Astrocyte (in vitro differentiated cells and primary cell): ENCODE results near the gene CEP104. TPM values are rescaled to one million over a fixed set of nuclear protein-coding genes. Genes with fewer than 3 reads are reported as not detected.
A peak's percentile ranks its signal among the peaks of the same experiment; 100 is the strongest.

Experiments used
- DNase-seq: peaks from one replicate; pipeline ENCODE4 v3.0.0-alpha.2; 2010; ENCODE audit warnings: low read depth
- FAIRE-seq: peaks from 2 replicates; lab custom pipeline; 2011; peaks lifted over from hg19 to GRCh38; lab: Jason Lieb, UNC
- H2AFZ ChIP-seq: 2 replicates; pipeline ENCODE4 v1.6.0; 2012; ENCODE audit warnings: low read depth, low read length, inconsistent platforms
- H3K27ac ChIP-seq: 2 replicates; pipeline ENCODE4 v1.5.1; 2011; ENCODE audit warnings: low read depth, low read length, inconsistent platforms
- H3K27me3 ChIP-seq: 2 replicates; pipeline ENCODE4 v1.6.0; 2011; ENCODE audit warnings: low read length, inconsistent platforms; ENCODE audit not compliant: insufficient read depth
- H3K36me3 ChIP-seq: 2 replicates; pipeline ENCODE4 v1.5.1; 2011; ENCODE audit warnings: low read length, inconsistent platforms; ENCODE audit not compliant: insufficient read depth
- H3K4me1 ChIP-seq: 2 replicates; pipeline ENCODE4 v1.5.1; 2011; ENCODE audit warnings: low read length, inconsistent platforms; ENCODE audit not compliant: insufficient read depth
- H3K4me2 ChIP-seq: 2 replicates; pipeline ENCODE4 v1.6.0; 2012; ENCODE audit warnings: low read length, inconsistent platforms
- H3K4me3 ChIP-seq: 2 replicates; pipeline ENCODE4 v1.5.1; 2011; ENCODE audit warnings: low read depth, mild to moderate bottlenecking, low read length, inconsistent platforms; ENCODE audit not compliant: insufficient read depth
- H3K79me2 ChIP-seq: 2 replicates; pipeline ENCODE4 v1.6.0; 2012; ENCODE audit warnings: mild to moderate bottlenecking, low read length, inconsistent platforms; ENCODE audit not compliant: insufficient read depth
- H3K9ac ChIP-seq: 2 replicates; pipeline ENCODE4 v1.6.0; 2012; ENCODE audit warnings: mild to moderate bottlenecking, low read length, inconsistent platforms
- H3K9me3 ChIP-seq: 2 replicates; pipeline ENCODE4 v1.5.1; 2012; ENCODE audit warnings: low read depth, mild to moderate bottlenecking, low read length, inconsistent platforms; ENCODE audit not compliant: insufficient read depth
- H4K20me1 ChIP-seq: 2 replicates; pipeline ENCODE4 v1.6.0; 2012; ENCODE audit warnings: low read length, inconsistent platforms; ENCODE audit not compliant: insufficient read depth
- H3K27ac Mint-ChIP-seq: one replicate; pipeline ENCODE4 v1.8.0; 2021; ENCODE audit warnings: mild to moderate bottlenecking, mixed read lengths; ENCODE audit not compliant: unreplicated experiment
- H3K27me3 Mint-ChIP-seq: one replicate; pipeline ENCODE4 v1.8.0; 2021; ENCODE audit warnings: low read depth, mixed read lengths; ENCODE audit not compliant: unreplicated experiment
- H3K36me3 Mint-ChIP-seq: one replicate; pipeline ENCODE4 v1.8.0; 2021; ENCODE audit warnings: low read depth, mixed read lengths; ENCODE audit not compliant: unreplicated experiment
- H3K4me1 Mint-ChIP-seq: one replicate; pipeline ENCODE4 v1.8.0; 2021; ENCODE audit warnings: low read depth, mixed read lengths; ENCODE audit not compliant: unreplicated experiment
- H3K4me3 Mint-ChIP-seq: one replicate; pipeline ENCODE4 v1.8.0; 2021; ENCODE audit warnings: mild to moderate bottlenecking, moderate library complexity, mixed read lengths; ENCODE audit not compliant: unreplicated experiment
- H3K9me3 Mint-ChIP-seq: one replicate; pipeline ENCODE4 v1.8.0; 2021; ENCODE audit warnings: mild to moderate bottlenecking, mixed read lengths; ENCODE audit not compliant: unreplicated experiment
- EZH2 ChIP-seq: IDR thresholded peaks from 2 replicates; pipeline ENCODE4 v1.6.1; 2012; ENCODE audit warnings: mild to moderate bottlenecking, low read length, inconsistent platforms; ENCODE audit not compliant: insufficient read depth
- total RNA-seq: library from RNA; stranded (reverse); gene quantifications from 2 replicates; pipeline ENCODE4 v1.2.1, GENCODE V29; 2021
- TF ChIP-seq, protein P1 (sequence below): IDR thresholded peaks from 2 replicates; pipeline ENCODE4 v1.5.1; 2011; ENCODE audit warnings: low read depth, mild to moderate bottlenecking, inconsistent platforms, low read length, moderate library complexity; ENCODE audit not compliant: insufficient read depth

CEP104 gene
- total RNA-seq, 1 donor from 2014 or later: 43.6 TPM

DNA sequence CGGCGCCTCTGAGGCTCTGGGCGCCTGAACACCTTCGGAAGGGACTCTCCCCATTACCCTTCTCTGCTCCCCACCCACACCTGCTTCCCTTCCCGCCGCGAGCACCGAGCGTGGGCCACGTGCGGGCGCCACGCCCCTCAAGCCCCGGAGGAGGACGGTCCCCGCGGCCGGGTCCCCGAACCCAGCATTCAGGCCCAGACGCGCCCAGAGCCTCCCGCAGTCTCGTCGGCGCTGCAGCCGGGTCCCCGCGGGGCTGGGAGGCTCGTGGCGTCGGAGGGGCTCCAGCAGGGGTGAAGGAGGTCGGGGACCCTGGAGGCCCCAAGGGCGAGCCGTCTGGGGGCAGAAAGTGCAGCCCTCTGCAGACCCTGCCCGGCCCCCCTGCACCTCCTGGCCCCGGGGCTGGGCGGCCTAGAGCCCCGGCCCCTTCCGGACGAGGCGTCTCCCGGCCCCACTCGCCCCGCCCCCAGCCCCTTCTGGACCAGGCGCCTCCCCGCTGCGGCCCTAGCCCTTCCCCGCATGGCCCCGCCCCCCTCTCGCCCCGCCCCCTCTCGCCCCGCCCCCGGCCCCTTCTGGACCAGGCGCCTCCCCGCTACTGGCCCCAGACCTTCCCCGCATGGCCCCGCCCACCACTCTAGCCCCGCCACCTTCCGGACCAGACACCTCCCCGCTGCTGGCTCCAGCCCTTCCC lies 84.8 kb downstream of the CEP104 start:
- DNase-seq: peak; percentile 49

DNA sequence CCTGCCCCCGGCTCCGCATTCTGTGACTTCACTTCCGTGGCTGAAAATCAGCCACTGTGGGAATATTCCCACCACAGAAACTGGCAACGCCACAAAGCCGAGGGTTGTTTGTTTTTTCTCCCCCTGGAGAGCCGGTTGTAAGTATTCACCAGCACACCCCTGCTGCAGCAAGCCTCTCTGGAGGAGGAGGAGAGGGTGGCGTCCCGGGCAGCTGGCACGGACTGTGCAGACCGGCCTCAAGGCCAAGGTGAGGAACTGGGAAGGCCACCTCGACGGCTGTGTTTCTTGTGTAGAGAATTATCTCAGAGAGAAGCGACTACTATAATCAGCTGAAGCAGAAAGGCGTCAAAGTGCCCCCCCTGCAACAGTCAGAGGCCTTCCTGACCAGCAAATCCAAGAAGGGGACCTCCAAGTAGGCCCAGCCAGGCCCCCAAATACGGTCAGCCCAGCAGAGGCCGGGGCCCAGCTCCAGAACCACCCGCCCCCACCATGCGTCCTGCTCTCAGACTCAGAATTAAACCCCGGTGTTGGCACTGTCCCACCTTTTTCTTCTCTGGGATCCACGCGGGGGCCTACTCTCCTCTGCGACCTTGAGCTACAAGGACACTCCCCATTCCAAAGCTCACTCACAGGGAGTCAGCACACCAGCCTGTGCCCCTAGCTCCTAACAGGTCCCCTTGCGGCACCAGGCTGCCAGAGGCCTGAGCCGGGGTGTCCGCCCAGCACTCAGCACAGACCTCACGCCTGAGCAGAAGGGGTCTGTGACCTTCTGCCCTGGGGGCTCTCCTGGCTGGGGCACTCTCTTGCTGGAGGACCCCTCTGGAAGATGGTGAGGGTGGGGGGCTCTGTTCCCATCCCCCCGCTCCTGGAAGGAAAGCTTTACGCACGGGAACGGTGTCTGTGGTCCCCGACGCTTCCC lies 85.6 kb downstream of the CEP104 start:
- no peak overlapping the region for H3K27ac ChIP-seq
- no peaks in the 10 kb centered on the region for H4K20me1 ChIP-seq
- no peaks in the 10 kb centered on the region for H3K36me3 ChIP-seq
- H3K79me2 ChIP-seq: no peaks in the 10 kb centered on the region
- H3K4me3 Mint-ChIP-seq: peak overlapping the region; percentile 74
- peak overlapping the region; percentile 43 for H3K9ac ChIP-seq
- FAIRE-seq (no peak), DNase-seq (no peak)
- H3K4me2 ChIP-seq: peak overlapping the region; percentile 83
- H3K27me3 Mint-ChIP-seq: peaks cover 12% of the 10 kb centered on the region
- H3K9me3 ChIP-seq: no peaks in the 10 kb centered on the region
- TF ChIP-seq EZH2: no peak
- TF ChIP-seq, protein P1, sequence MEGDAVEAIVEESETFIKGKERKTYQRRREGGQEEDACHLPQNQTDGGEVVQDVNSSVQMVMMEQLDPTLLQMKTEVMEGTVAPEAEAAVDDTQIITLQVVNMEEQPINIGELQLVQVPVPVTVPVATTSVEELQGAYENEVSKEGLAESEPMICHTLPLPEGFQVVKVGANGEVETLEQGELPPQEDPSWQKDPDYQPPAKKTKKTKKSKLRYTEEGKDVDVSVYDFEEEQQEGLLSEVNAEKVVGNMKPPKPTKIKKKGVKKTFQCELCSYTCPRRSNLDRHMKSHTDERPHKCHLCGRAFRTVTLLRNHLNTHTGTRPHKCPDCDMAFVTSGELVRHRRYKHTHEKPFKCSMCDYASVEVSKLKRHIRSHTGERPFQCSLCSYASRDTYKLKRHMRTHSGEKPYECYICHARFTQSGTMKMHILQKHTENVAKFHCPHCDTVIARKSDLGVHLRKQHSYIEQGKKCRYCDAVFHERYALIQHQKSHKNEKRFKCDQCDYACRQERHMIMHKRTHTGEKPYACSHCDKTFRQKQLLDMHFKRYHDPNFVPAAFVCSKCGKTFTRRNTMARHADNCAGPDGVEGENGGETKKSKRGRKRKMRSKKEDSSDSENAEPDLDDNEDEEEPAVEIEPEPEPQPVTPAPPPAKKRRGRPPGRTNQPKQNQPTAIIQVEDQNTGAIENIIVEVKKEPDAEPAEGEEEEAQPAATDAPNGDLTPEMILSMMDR: no peak
- H3K4me1 ChIP-seq: peaks cover 18% of the 10 kb centered on the region
- no peaks in the 10 kb centered on the region for H3K36me3 Mint-ChIP-seq
- no peak overlapping the region for H3K27ac Mint-ChIP-seq
- H2AFZ ChIP-seq: peak overlapping the region; percentile 87
- peaks cover 6% of the 10 kb centered on the region for H3K4me1 Mint-ChIP-seq
- H3K4me3 ChIP-seq: peak overlapping the region; percentile 55
- no peaks in the 10 kb centered on the region for H3K9me3 Mint-ChIP-seq
- no peaks in the 10 kb centered on the region for H3K27me3 ChIP-seq

More for the DNA sequence above, 84.8 kb downstream of the CEP104 start:
- peaks cover 18% of the 10 kb centered on the region for H3K4me1 ChIP-seq
- H3K36me3 ChIP-seq: no peaks in the 10 kb centered on the region
- H2AFZ ChIP-seq: peak overlapping the region; percentile 87
- no peak overlapping the region for H3K27ac ChIP-seq
- peak overlapping the region; percentile 74 for H3K4me3 Mint-ChIP-seq
- H3K9me3 ChIP-seq: no peaks in the 10 kb centered on the region
- H3K79me2 ChIP-seq: no peaks in the 10 kb centered on the region
- TF ChIP-seq, protein P1: no peak
- no peak for TF ChIP-seq EZH2
- no peak overlapping the region for H3K27ac Mint-ChIP-seq
- no peak for FAIRE-seq
- no peaks in the 10 kb centered on the region for H3K9me3 Mint-ChIP-seq
- H4K20me1 ChIP-seq: no peaks in the 10 kb centered on the region
- peaks cover 10% of the 10 kb centered on the region for H3K27me3 Mint-ChIP-seq
- no peaks in the 10 kb centered on the region for H3K36me3 Mint-ChIP-seq
- peaks cover 6% of the 10 kb centered on the region for H3K4me1 Mint-ChIP-seq
- no peaks in the 10 kb centered on the region for H3K27me3 ChIP-seq
- H3K4me3 ChIP-seq: peak overlapping the region; percentile 55
- peak overlapping the region; percentile 83 for H3K4me2 ChIP-seq
- H3K9ac ChIP-seq: peak overlapping the region; percentile 43
